Nephron (organoid): ENCODE measurements around the gene MGAT3.

Source experiments
- H3K27ac Mint-ChIP-seq, 3 experiments: 2 replicates each; pipeline ENCODE4 v1.8.0; 2020; ENCODE audit warnings: mixed read lengths in 3 of 3, mild to moderate bottlenecking in 2 of 3, moderate library complexity in 1 of 3
- H3K27me3 Mint-ChIP-seq: 2 replicates; pipeline ENCODE4 v1.8.0; 2021; ENCODE audit warnings: low read depth, mild to moderate bottlenecking, moderate library complexity, mixed read lengths
- H3K36me3 Mint-ChIP-seq: 2 replicates; pipeline ENCODE4 v1.8.0; 2020; ENCODE audit warnings: low read depth, mixed read lengths
- H3K4me1 Mint-ChIP-seq: 2 replicates; pipeline ENCODE4 v1.8.0; 2020; ENCODE audit warnings: mixed read lengths
- H3K4me3 Mint-ChIP-seq, 3 experiments: 2 replicates each; pipeline ENCODE4 v1.8.0; 2020; ENCODE audit warnings: mild to moderate bottlenecking in 3 of 3, mixed read lengths in 3 of 3, moderate library complexity in 2 of 3
- H3K9me3 Mint-ChIP-seq: 2 replicates; pipeline ENCODE4 v1.8.0; 2020; ENCODE audit warnings: mixed read lengths
- CTCF ChIP-seq, 3 experiments: fragments of 200-600 bp; sonication (generic); IDR thresholded peaks; one replicate each; pipeline ENCODE4 v1.5.0; 2021; ENCODE audit warnings: antibody characterized with exemption in 3 of 3; ENCODE audit not compliant: unreplicated experiment in 3 of 3

MGAT3 gene

DNA sequence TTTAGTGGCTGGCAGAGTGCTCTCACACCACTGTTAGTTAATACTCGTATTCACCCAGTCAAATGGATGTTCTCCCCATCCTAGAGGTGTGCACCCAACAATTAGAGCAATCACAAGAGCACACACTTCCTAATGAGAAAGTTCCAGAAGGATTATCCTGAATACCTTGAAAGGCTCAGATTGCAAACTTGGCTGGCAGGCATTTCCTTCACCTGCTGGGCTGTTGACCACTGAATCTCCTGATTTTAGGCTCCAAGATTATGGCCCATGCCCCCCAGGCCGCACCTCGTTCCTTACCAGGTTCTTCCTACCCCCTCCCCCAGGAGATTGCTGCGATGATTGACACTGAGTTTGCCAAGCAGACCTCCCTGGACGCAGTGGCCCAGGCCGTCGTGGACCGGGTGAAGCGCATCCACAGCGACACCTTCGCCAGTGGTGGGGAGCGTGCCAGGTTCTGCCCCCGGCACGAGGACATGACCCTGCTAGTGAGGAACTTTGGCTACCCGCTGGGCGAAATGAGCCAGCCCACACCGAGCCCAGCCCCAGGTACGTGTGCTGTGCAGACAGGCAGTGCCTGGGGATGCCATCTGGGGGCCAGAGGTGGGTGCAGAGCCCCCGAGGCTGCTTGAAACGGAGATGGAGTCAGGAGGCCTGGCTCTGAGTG lies 30.3 kb upstream of the MGAT3 start:
- no peak for TF ChIP-seq CTCF (IDR thresholded peaks at IDR 0.05; ENCODE audit: unreplicated experiment in 3 of 3)
- Mint-ChIP-seq H3K36me3 (peaks cover 31% of the 10 kb centered on the region), H3K4me3 (no peak overlapping the region), H3K27me3 (no peaks in the 10 kb centered on the region), H3K4me1 (peaks cover 9% of the 10 kb centered on the region), H3K9me3 (no peaks in the 10 kb centered on the region), H3K27ac (no peak overlapping the region)

DNA sequence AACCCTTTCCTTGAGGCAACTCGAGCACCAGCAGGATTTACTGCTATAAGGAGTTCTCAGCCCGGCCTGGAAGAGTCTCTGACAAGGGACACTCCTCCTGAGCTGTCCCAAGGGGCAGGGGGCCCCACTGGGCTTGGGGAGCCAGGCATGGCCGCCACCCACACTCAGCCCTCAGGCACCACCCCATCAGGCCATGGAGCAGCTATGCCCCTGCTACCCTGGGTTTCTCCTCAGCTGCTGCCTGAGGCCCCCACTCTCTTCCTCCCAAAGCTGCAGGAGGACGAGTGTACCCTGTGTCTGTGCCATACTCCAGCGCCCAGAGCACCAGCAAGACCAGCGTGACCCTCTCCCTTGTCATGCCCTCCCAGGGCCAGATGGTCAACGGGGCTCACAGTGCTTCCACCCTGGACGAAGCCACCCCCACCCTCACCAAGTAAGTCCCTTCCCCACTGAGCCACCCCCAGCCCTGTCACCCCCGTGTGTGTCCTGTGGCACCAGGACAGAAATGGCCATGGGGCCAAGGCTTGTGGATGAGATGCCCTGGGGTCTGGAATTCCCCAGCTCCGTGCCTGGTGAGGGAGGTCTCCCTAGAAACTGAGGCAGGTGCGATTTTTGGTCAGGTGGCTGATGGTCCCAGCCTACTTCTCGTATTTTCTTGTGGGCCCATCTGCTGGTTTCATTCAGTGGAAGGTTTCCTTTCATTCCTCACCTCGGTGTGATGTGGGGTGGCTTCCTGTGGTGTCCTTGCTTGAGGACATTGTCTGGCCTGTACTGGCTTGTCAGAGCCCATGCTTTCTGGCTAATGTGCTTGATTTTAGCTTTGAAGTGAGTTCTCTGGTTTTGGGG lies 28.8 kb upstream of the MGAT3 start:
- H3K27ac Mint-ChIP-seq: peak overlapping the region in 2 of 3 experiments; percentile 57 to 90
- H3K4me3 Mint-ChIP-seq: no peak overlapping the region
- peaks cover 20% of the 10 kb centered on the region for H3K36me3 Mint-ChIP-seq
- TF ChIP-seq CTCF (IDR thresholded peaks at IDR 0.05; ENCODE audit: unreplicated experiment in 3 of 3): no peak
- peaks cover 9% of the 10 kb centered on the region for H3K4me1 Mint-ChIP-seq
- no peaks in the 10 kb centered on the region for H3K27me3 Mint-ChIP-seq
- no peaks in the 10 kb centered on the region for H3K9me3 Mint-ChIP-seq

- TF ChIP-seq CTCF (IDR thresholded peaks at IDR 0.05; ENCODE audit: unreplicated experiment in 3 of 3): peak in 1 of 3 experiments; percentile 12
- Mint-ChIP-seq H3K9me3 (no peaks in the 10 kb centered on the region), H3K36me3 (peaks cover 20% of the 10 kb centered on the region)
Observed at GRCh38 chr22:39428597-39429071, 28.2 kb upstream of the MGAT3 start.

GRCh38 chr22:39429186-39429585 lies 27.6 kb upstream of the MGAT3 start:
- H3K9me3 Mint-ChIP-seq: no peaks in the 10 kb centered on the region
- no peaks in the 10 kb centered on the region for H3K27me3 Mint-ChIP-seq
- H3K4me1 Mint-ChIP-seq: peaks cover 9% of the 10 kb centered on the region
- H3K27ac Mint-ChIP-seq: peak overlapping the region in 2 of 3 experiments; percentile 22 to 90
- TF ChIP-seq CTCF (IDR thresholded peaks at IDR 0.05; ENCODE audit: unreplicated experiment in 3 of 3): no peak
- H3K4me3 Mint-ChIP-seq: no peak overlapping the region
- H3K36me3 Mint-ChIP-seq: peaks cover 14% of the 10 kb centered on the region

More at GRCh38 chr22:39428597-39429071, 28.2 kb upstream of the MGAT3 start:
- no peaks in the 10 kb centered on the region for H3K27me3 Mint-ChIP-seq
- H3K4me1 Mint-ChIP-seq: peaks cover 9% of the 10 kb centered on the region
- H3K27ac Mint-ChIP-seq: peak overlapping the region in 2 of 3 experiments; percentile 41 to 90
- no peak overlapping the region for H3K4me3 Mint-ChIP-seq

DNA sequence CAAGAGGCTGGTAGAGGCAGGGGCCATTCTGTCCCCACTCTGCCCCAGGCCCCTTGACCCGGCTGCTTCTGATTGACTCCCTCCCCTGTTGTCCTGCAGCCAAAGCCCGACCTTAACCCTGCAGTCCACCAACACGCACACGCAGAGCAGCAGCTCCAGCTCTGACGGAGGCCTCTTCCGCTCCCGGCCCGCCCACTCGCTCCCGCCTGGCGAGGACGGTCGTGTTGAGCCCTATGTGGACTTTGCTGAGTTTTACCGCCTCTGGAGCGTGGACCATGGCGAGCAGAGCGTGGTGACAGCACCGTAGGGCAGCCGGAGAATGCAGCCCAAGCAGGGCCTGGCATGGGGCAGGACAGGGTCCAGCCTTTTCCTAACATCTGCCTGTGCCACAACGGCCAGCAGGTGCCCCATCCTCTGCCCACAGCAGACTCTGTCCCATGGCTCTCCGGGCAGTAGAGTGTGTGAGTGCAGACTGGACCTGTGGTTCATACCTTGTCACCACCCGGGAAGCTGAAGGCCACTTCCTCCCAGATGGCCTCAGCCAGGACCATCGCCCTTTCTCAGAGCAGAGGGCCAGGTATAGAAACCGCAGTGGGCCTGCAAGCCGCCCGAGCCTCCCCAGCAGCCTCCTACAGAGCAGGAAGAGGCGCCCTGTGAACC lies 26.8 kb upstream of the MGAT3 start:
- Mint-ChIP-seq H3K27ac (peak overlapping the region; percentile 58 to 87 (median 63)), H3K4me1 (peaks cover 9% of the 10 kb centered on the region), H3K4me3 (no peak overlapping the region), H3K27me3 (no peaks in the 10 kb centered on the region), H3K9me3 (no peaks in the 10 kb centered on the region), H3K36me3 (peaks cover 10% of the 10 kb centered on the region)
- TF ChIP-seq CTCF (IDR thresholded peaks at IDR 0.05; ENCODE audit: unreplicated experiment in 3 of 3): no peak
